Body of pancreas (tissue), 4 donors: ENCODE results near the gene MCRIP1.
A peak's percentile ranks its signal among the peaks of the same experiment; 100 is the strongest.

ENCODE experiments used
- POLR2A ChIP-seq, 3 donors: fragments of 450-650 bp; IDR thresholded peaks; one replicate each; pipeline ENCODE4 v1.6.1; 2016; ENCODE audit warnings: antibody characterized with exemption in 3 of 3, mild to moderate bottlenecking in 2 of 3
- TF ChIP-seq, protein P1 (sequence below), 7 experiments: fragments of 450-650 bp in 4 of 7; fragments of 200-600 bp in 3 of 7; sonication (generic) in 3 of 7; IDR thresholded peaks; one replicate each; pipeline ENCODE4 v1.5.1; 2016 to 2019; ENCODE audit warnings: antibody characterized with exemption in 7 of 7

- TF ChIP-seq, protein P1, sequence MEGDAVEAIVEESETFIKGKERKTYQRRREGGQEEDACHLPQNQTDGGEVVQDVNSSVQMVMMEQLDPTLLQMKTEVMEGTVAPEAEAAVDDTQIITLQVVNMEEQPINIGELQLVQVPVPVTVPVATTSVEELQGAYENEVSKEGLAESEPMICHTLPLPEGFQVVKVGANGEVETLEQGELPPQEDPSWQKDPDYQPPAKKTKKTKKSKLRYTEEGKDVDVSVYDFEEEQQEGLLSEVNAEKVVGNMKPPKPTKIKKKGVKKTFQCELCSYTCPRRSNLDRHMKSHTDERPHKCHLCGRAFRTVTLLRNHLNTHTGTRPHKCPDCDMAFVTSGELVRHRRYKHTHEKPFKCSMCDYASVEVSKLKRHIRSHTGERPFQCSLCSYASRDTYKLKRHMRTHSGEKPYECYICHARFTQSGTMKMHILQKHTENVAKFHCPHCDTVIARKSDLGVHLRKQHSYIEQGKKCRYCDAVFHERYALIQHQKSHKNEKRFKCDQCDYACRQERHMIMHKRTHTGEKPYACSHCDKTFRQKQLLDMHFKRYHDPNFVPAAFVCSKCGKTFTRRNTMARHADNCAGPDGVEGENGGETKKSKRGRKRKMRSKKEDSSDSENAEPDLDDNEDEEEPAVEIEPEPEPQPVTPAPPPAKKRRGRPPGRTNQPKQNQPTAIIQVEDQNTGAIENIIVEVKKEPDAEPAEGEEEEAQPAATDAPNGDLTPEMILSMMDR (IDR thresholded peaks at IDR 0.05) = no peak
- peak in 1 of 3 donors; percentile 36 for TF ChIP-seq POLR2A (IDR thresholded peaks at IDR 0.05)
Observed at GRCh38 chr17:81870131-81870980, 37.3 kb upstream of the MCRIP1 start.
